GM12878 (cell line): ENCODE results near the gene ZNF526.

Experiments
- BHLHE40 ChIP-seq, 2 experiments: fragments of 450-650 bp in 1 of 2; IDR thresholded peaks; 2 replicates each; pipeline ENCODE4 v1.6.1; 2011 to 2017; ENCODE audit warnings: low read depth in 2 of 2, borderline replicate concordance in 1 of 2, improper control_type of control experiment in 1 of 2, low read length in 1 of 2, mild to moderate bottlenecking in 1 of 2
- CEBPB ChIP-seq, 2 experiments: fragments of 150-350 bp in 1 of 2; IDR thresholded peaks; 2 replicates each; pipeline ENCODE4 v1.6.1; 2012 to 2014; ENCODE audit warnings: low read depth in 2 of 2, low read length in 2 of 2, borderline replicate concordance in 1 of 2, inconsistent platforms in 1 of 2
- CREB1 ChIP-seq: IDR thresholded peaks from 2 replicates; pipeline ENCODE4 v1.6.1; 2012; ENCODE audit warnings: low read depth, mild to moderate bottlenecking, inconsistent platforms
- KDM1A ChIP-seq: fragments of 200-600 bp; sonication (generic); IDR thresholded peaks from 2 replicates; pipeline ENCODE4 v1.6.1; 2016; ENCODE audit warnings: borderline replicate concordance
- MAX ChIP-seq: IDR thresholded peaks from 2 replicates; pipeline ENCODE4 v1.6.1; 2012; ENCODE audit warnings: low read depth, low read length, improper control_type of control experiment
- MYC ChIP-seq: IDR thresholded peaks from 2 replicates; pipeline ENCODE4 v1.6.1; 2011; ENCODE audit warnings: mild to moderate bottlenecking, low read length, moderate library complexity, inconsistent platforms; ENCODE audit not compliant: insufficient read depth, insufficient replicate concordance, insufficient read length, severe bottlenecking
- SKIL ChIP-seq: fragments of 450-650 bp; IDR thresholded peaks from 2 replicates; pipeline ENCODE4 v1.6.1; 2017; ENCODE audit warnings: mild to moderate bottlenecking, low read depth, inconsistent platforms; ENCODE audit not compliant: poor library complexity, severe bottlenecking
- TF ChIP-seq, protein P1 (sequence below), 3 experiments: IDR thresholded peaks in 2 of 3; conservative IDR thresholded peaks in 1 of 3; 2 replicates each; pipeline ENCODE4 v1.5.1; 2011; ENCODE audit warnings: low read depth in 3 of 3, low read length in 3 of 3, mild to moderate bottlenecking in 3 of 3, control low read depth in 2 of 3, moderate library complexity in 2 of 3, inconsistent platforms in 1 of 3, mixed read lengths in 1 of 3; ENCODE audit not compliant: control insufficient read depth in 2 of 3, insufficient read depth in 1 of 3; ENCODE audit errors: extremely low read depth in 1 of 3

GRCh38 chr19:42244347-42245220, 24.5 kb downstream of the ZNF526 start:
- TF ChIP-seq, protein P1, sequence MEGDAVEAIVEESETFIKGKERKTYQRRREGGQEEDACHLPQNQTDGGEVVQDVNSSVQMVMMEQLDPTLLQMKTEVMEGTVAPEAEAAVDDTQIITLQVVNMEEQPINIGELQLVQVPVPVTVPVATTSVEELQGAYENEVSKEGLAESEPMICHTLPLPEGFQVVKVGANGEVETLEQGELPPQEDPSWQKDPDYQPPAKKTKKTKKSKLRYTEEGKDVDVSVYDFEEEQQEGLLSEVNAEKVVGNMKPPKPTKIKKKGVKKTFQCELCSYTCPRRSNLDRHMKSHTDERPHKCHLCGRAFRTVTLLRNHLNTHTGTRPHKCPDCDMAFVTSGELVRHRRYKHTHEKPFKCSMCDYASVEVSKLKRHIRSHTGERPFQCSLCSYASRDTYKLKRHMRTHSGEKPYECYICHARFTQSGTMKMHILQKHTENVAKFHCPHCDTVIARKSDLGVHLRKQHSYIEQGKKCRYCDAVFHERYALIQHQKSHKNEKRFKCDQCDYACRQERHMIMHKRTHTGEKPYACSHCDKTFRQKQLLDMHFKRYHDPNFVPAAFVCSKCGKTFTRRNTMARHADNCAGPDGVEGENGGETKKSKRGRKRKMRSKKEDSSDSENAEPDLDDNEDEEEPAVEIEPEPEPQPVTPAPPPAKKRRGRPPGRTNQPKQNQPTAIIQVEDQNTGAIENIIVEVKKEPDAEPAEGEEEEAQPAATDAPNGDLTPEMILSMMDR (IDR thresholded peaks at IDR 0.05 in 2 of 3, conservative IDR thresholded peaks at IDR 0.05 in 1 of 3; ENCODE audit: control insufficient read depth in 2 of 3, extremely low read depth in 1 of 3, insufficient read depth in 1 of 3, low read depth in 3 of 3, low read length in 3 of 3) = peak; percentile 59 to 83 (median 68); a peak in 5 of 6 replicates
- TF ChIP-seq CREB1 = peak; percentile 94
- peak; percentile 81; the same call in 1 of the 2 replicates for TF ChIP-seq MAX
- no peak for TF ChIP-seq KDM1A
- peak in 1 of 2 experiments; percentile 54; a peak in 1 of 4 replicates for TF ChIP-seq BHLHE40 (IDR thresholded peaks at IDR 0.05; ENCODE audit: borderline replicate concordance in 1 of 2, low read depth in 2 of 2, low read length in 1 of 2)
- TF ChIP-seq MYC = no peak
- TF ChIP-seq CEBPB (IDR thresholded peaks at IDR 0.05; ENCODE audit: borderline replicate concordance in 1 of 2, low read depth in 2 of 2, low read length in 2 of 2) = no peak
- no peak for TF ChIP-seq SKIL
